ENCODE measurements around the gene PGGHG. TPM values are rescaled to one million over a fixed set of nuclear protein-coding genes. Genes with fewer than 3 reads are reported as not detected.
A peak's percentile ranks its signal among the peaks of the same experiment; 100 is the strongest.

Gene PGGHG
- polyA plus RNA-seq, 1 experiment = 4.0 TPM

GRCh38 chr11:287821-288477 is 977 bp upstream of the PGGHG start:
- CTCF ChIA-PET = no interaction called here
- POLR2A ChIA-PET = no interaction called here
- Histone ChIP-seq H3K27ac (ENCODE audit: low read depth, low read length) (no peak overlapping the region), H3K9me3 (ENCODE audit: control insufficient read depth, insufficient read depth, low read length) (no peaks in the 10 kb centered on the region; the same call in 1 of the 2 replicates), H3K27me3 (ENCODE audit: control insufficient read depth, insufficient read depth, low read length) (peaks cover 26% of the 10 kb centered on the region), H3K4me3 (ENCODE audit: low read depth, low read length) (peak overlapping the region; percentile 57)
- no peak for DNase-seq (ENCODE audit: low read depth, low spot score)
- no peak for TF ChIP-seq CTCF (IDR thresholded peaks at IDR 0.05; ENCODE audit: low read depth, low read length)

GRCh38 chr11:289398-289711 is 429 bp downstream of the PGGHG start:
- Histone ChIP-seq H3K9me3 (ENCODE audit: control insufficient read depth, insufficient read depth, low read length) (no peaks in the 10 kb centered on the region; the same call in 1 of the 2 replicates), H3K4me3 (ENCODE audit: low read depth, low read length) (peak overlapping the region; percentile 43), H3K27ac (ENCODE audit: low read depth, low read length) (no peak overlapping the region), H3K27me3 (ENCODE audit: control insufficient read depth, insufficient read depth, low read length) (peaks cover 21% of the 10 kb centered on the region)
- ChIA-PET POLR2A (interaction anchor here (1.1 kb wide), 1 partner anchor 66 kb away, joined by 3 read pairs; no protein-coding TSS in a partner anchor), CTCF (interaction anchor here (0.8 kb wide), 1 partner anchor 11 kb away, joined by 3 read pairs; no protein-coding TSS in a partner anchor)
- TF ChIP-seq CTCF (IDR thresholded peaks at IDR 0.05; ENCODE audit: low read depth, low read length) = no peak
- DNase-seq (ENCODE audit: low read depth, low spot score) = no peak

GRCh38 chr11:289712-290620 is 1.0 kb downstream of the PGGHG start:
- Histone ChIP-seq H3K4me3 (ENCODE audit: low read depth, low read length) (peak overlapping the region; percentile 43), H3K27me3 (ENCODE audit: control insufficient read depth, insufficient read depth, low read length) (peaks cover 21% of the 10 kb centered on the region), H3K27ac (ENCODE audit: low read depth, low read length) (no peak overlapping the region), H3K9me3 (ENCODE audit: control insufficient read depth, insufficient read depth, low read length) (no peaks in the 10 kb centered on the region; the same call in 1 of the 2 replicates)
- CTCF ChIA-PET = interaction anchor here (0.8 kb wide), 1 partner anchor 11 kb away, joined by 3 read pairs; no protein-coding TSS in a partner anchor
- TF ChIP-seq CTCF (IDR thresholded peaks at IDR 0.05; ENCODE audit: low read depth, low read length) = no peak
- DNase-seq (ENCODE audit: low read depth, low spot score) = no peak
- POLR2A ChIA-PET = interaction anchor here (1.1 kb wide), 1 partner anchor 66 kb away, joined by 3 read pairs; no protein-coding TSS in a partner anchor

GRCh38 chr11:290621-291231 is 1.8 kb downstream of the PGGHG start:
- CTCF ChIA-PET = no interaction called here

More at GRCh38 chr11:290621-291231, 1.8 kb downstream of the PGGHG start:
- no peak for DNase-seq (ENCODE audit: low read depth, low spot score)
- Histone ChIP-seq H3K27me3 (ENCODE audit: control insufficient read depth, insufficient read depth, low read length) (peaks cover 17% of the 10 kb centered on the region), H3K9me3 (ENCODE audit: control insufficient read depth, insufficient read depth, low read length) (no peaks in the 10 kb centered on the region; the same call in 1 of the 2 replicates), H3K27ac (ENCODE audit: low read depth, low read length) (no peak overlapping the region), H3K4me3 (ENCODE audit: low read depth, low read length) (no peak overlapping the region)
- POLR2A ChIA-PET = interaction anchor here (0.5 kb wide), 1 partner anchor 46 kb away, joined by 7 read pairs; no protein-coding TSS in a partner anchor
- no peak for TF ChIP-seq CTCF (IDR thresholded peaks at IDR 0.05; ENCODE audit: low read depth, low read length)

Measured in AG04450 (cell line).